HG03196 (cell line): ENCODE data around the gene NTM.

Source experiments
- ATAC-seq: cut with Tn5 transposase; IDR thresholded peaks from one replicate; pipeline ENCODE4 v1.9.1; 2021; ENCODE audit not compliant: unreplicated experiment

Gene NTM

GRCh38 chr11:132024587-132025295, 654.3 kb downstream of the NTM start:
- ATAC-seq, result no peak

GRCh38 chr11:132026746-132027145, 656.3 kb downstream of the NTM start:
- ATAC-seq, result no peak

- no peak for ATAC-seq
These were observed 658.2 kb downstream of the NTM start for GRCh38 chr11:132028380-132029240.

- no peak for ATAC-seq
These were observed 660.5 kb downstream of the NTM start for GRCh38 chr11:132030896-132031295.

- ATAC-seq, result no peak
These were observed 662.1 kb downstream of the NTM start for GRCh38 chr11:132032555-132032954.

GRCh38 chr11:132033051-132033450, 662.6 kb downstream of the NTM start:
- no peak for ATAC-seq

- no peak for ATAC-seq
These were observed 664.8 kb downstream of the NTM start for GRCh38 chr11:132035228-132035627.

- ATAC-seq, result no peak
These were observed 665.4 kb downstream of the NTM start for GRCh38 chr11:132035766-132036165.

GRCh38 chr11:132036220-132036619, 665.8 kb downstream of the NTM start:
- ATAC-seq, result no peak

- no peak for ATAC-seq
These were observed 666.5 kb downstream of the NTM start for GRCh38 chr11:132036746-132037466.

- no peak for ATAC-seq
These were observed 667.0 kb downstream of the NTM start for GRCh38 chr11:132037467-132037862.

GRCh38 chr11:132037956-132038355, 667.5 kb downstream of the NTM start:
- ATAC-seq, result no peak

GRCh38 chr11:132039521-132039920, 669.1 kb downstream of the NTM start:
- ATAC-seq, result no peak

GRCh38 chr11:132042296-132042695, 671.9 kb downstream of the NTM start:
- no peak for ATAC-seq

GRCh38 chr11:132043714-132044113, 673.3 kb downstream of the NTM start:
- no peak for ATAC-seq

- no peak for ATAC-seq
These were observed 674.7 kb downstream of the NTM start for GRCh38 chr11:132045107-132045506.

GRCh38 chr11:132046288-132046865, 676.0 kb downstream of the NTM start:
- ATAC-seq, result no peak

- ATAC-seq, result no peak
These were observed 676.8 kb downstream of the NTM start for GRCh38 chr11:132047167-132047566.

GRCh38 chr11:132048040-132048439, 677.6 kb downstream of the NTM start:
- ATAC-seq, result no peak

GRCh38 chr11:132049205-132049604, 678.8 kb downstream of the NTM start:
- no peak for ATAC-seq

- no peak for ATAC-seq
These were observed 679.6 kb downstream of the NTM start for GRCh38 chr11:132050049-132050448.
